Measurements from ENCODE around the gene RARA.

DNA sequence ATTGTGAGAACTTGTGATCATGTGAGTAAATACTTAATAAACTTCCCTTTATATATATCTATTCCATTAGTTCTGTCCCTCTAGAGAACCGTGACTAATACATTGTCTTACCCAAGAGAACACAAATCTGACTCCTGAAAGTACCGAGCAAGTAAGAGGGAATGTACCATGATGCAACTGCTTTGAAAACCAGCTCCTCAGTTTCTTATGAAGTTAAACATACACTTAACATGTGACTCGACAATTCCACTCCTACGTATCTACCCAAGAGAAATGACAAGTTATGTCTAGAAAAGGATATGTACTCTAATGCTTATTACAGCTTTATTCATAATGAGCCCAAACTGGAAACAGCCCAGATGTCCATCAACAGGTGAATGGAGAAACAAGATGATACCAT lies 64.3 kb downstream of the RARA start:
- TF ChIP-seq, protein P1, sequence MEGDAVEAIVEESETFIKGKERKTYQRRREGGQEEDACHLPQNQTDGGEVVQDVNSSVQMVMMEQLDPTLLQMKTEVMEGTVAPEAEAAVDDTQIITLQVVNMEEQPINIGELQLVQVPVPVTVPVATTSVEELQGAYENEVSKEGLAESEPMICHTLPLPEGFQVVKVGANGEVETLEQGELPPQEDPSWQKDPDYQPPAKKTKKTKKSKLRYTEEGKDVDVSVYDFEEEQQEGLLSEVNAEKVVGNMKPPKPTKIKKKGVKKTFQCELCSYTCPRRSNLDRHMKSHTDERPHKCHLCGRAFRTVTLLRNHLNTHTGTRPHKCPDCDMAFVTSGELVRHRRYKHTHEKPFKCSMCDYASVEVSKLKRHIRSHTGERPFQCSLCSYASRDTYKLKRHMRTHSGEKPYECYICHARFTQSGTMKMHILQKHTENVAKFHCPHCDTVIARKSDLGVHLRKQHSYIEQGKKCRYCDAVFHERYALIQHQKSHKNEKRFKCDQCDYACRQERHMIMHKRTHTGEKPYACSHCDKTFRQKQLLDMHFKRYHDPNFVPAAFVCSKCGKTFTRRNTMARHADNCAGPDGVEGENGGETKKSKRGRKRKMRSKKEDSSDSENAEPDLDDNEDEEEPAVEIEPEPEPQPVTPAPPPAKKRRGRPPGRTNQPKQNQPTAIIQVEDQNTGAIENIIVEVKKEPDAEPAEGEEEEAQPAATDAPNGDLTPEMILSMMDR (conservative IDR thresholded peaks at IDR 0.05; ENCODE audit: low read depth in 2 of 2) = no peak
- TF ChIP-seq ETS1 (IDR thresholded peaks at IDR 0.05) = no peak
- TF ChIP-seq CREB1 (CRISPR knock-in tag; IDR thresholded peaks at IDR 0.05; ENCODE audit: low read depth) = no peak
- TF ChIP-seq JUNB (IDR thresholded peaks at IDR 0.05; ENCODE audit: unreplicated experiment) = no peak
- no peak for TF ChIP-seq REST (IDR thresholded peaks at IDR 0.05; ENCODE audit: unreplicated experiment)
- no peak for TF ChIP-seq POLR2AphosphoS5 (IDR thresholded peaks at IDR 0.05; ENCODE audit: low read depth)
- TF ChIP-seq EZH2 (IDR thresholded peaks at IDR 0.05; ENCODE audit: low read depth, unreplicated experiment) = no peak
- no peak for TF ChIP-seq EZH2phosphoT487 (IDR thresholded peaks at IDR 0.05; ENCODE audit: unreplicated experiment)
- TF ChIP-seq NANOG (IDR thresholded peaks at IDR 0.05; ENCODE audit: borderline replicate concordance) = no peak
